SK-N-SH treated with all-trans-retinoic acid at 6 μM for 48 hours (cell line): ENCODE results near the gene ISOC2.

ENCODE experiments used
- ATAC-seq: fragments of 200-7000 bp; cut with Tn5 transposase; 3 replicates; pipeline ENCODE4 v1.9.1; 2020; ENCODE audit warnings: mild to moderate bottlenecking, moderate library complexity
- ARNTL ChIP-seq: fragments of 450-650 bp; formaldehyde crosslinking; IDR thresholded peaks from 2 replicates; pipeline ENCODE4 v1.5.0; 2020; ENCODE audit warnings: low read depth, mild to moderate bottlenecking, moderate library complexity, borderline replicate concordance
- BACH2 ChIP-seq: fragments of 250-450 bp; sonication (Bioruptor Pico); IDR thresholded peaks from 2 replicates; pipeline ENCODE4 v1.9.0; 2021; ENCODE audit warnings: mild to moderate bottlenecking, borderline replicate concordance
- CREB5 ChIP-seq: fragments of 250-450 bp; sonication (Bioruptor Pico); IDR thresholded peaks from 2 replicates; pipeline ENCODE4 v1.5.1; 2020; ENCODE audit warnings: low read depth, mild to moderate bottlenecking, moderate library complexity
- CSDC2 ChIP-seq: fragments of 250-450 bp; sonication (Bioruptor Pico); IDR thresholded peaks from 2 replicates; pipeline ENCODE4 v1.5.0; 2020; ENCODE audit warnings: mild to moderate bottlenecking, moderate library complexity
- CSRNP3 ChIP-seq: fragments of 250-450 bp; sonication (Bioruptor Pico); IDR thresholded peaks from 2 replicates; pipeline ENCODE4 v1.5.1; 2021; ENCODE audit warnings: mild to moderate bottlenecking, moderate library complexity
- ESRRG ChIP-seq: fragments of 250-450 bp; sonication (Bioruptor Pico); IDR thresholded peaks from 2 replicates; pipeline ENCODE4 v1.6.1; 2021; ENCODE audit warnings: mild to moderate bottlenecking
- ISL1 ChIP-seq: fragments of 250-450 bp; sonication (Bioruptor Pico); IDR thresholded peaks from 2 replicates; pipeline ENCODE4 v2.1.2; 2022; ENCODE audit warnings: mild to moderate bottlenecking, moderate library complexity
- PATZ1 ChIP-seq: fragments of 250-450 bp; sonication (Bioruptor Pico); IDR thresholded peaks from 2 replicates; pipeline ENCODE4 v1.8.0; 2020; ENCODE audit warnings: mild to moderate bottlenecking, moderate library complexity, borderline replicate concordance
- POU6F1 ChIP-seq: fragments of 250-450 bp; sonication (Bioruptor Pico); IDR thresholded peaks from 2 replicates; pipeline ENCODE4 v1.8.0; 2021; ENCODE audit warnings: low read depth, mild to moderate bottlenecking, moderate library complexity, borderline replicate concordance
- PPARA ChIP-seq: fragments of 250-450 bp; sonication (Bioruptor Pico); IDR thresholded peaks from 2 replicates; pipeline ENCODE4 v1.5.0; 2020; ENCODE audit warnings: mild to moderate bottlenecking, borderline replicate concordance
- SNAI2 ChIP-seq: fragments of 250-450 bp; sonication (Bioruptor Pico); IDR thresholded peaks from 2 replicates; pipeline ENCODE4 v1.5.0; 2020; ENCODE audit warnings: mild to moderate bottlenecking, moderate library complexity
- TCF4 ChIP-seq: fragments of 250-450 bp; sonication (Bioruptor Pico); IDR thresholded peaks from 2 replicates; pipeline ENCODE4 v1.8.0; 2021; ENCODE audit warnings: mild to moderate bottlenecking, moderate library complexity, borderline replicate concordance
- TOX ChIP-seq: fragments of 250-450 bp; sonication (Bioruptor Pico); IDR thresholded peaks from 2 replicates; pipeline ENCODE4 v1.8.0; 2021; ENCODE audit warnings: mild to moderate bottlenecking, moderate library complexity, borderline replicate concordance
- TSHZ2 ChIP-seq: fragments of 250-450 bp; sonication (Bioruptor Pico); IDR thresholded peaks from 2 replicates; pipeline ENCODE4 v1.5.0; 2020; ENCODE audit warnings: mild to moderate bottlenecking, moderate library complexity
- ZC3H10 ChIP-seq: fragments of 250-450 bp; sonication (Bioruptor Pico); IDR thresholded peaks from 2 replicates; pipeline ENCODE4 v1.5.1; 2021; ENCODE audit warnings: mild to moderate bottlenecking, moderate library complexity
- ZFP3 ChIP-seq: fragments of 250-450 bp; sonication (Bioruptor Pico); IDR thresholded peaks from 2 replicates; pipeline ENCODE4 v1.5.0; 2020; ENCODE audit warnings: mild to moderate bottlenecking, moderate library complexity
- ZFP30 ChIP-seq: fragments of 450-650 bp; formaldehyde crosslinking; IDR thresholded peaks from 2 replicates; pipeline ENCODE4 v1.5.0; 2022; ENCODE audit warnings: mild to moderate bottlenecking, moderate library complexity
- ZNF565 ChIP-seq: fragments of 450-650 bp; formaldehyde crosslinking; conservative IDR thresholded peaks from 2 replicates; pipeline ENCODE4 v1.5.0; 2020; ENCODE audit warnings: low read depth, mild to moderate bottlenecking, moderate library complexity
- ZNF70 ChIP-seq: fragments of 450-650 bp; formaldehyde crosslinking; IDR thresholded peaks from 2 replicates; pipeline ENCODE4 v1.5.0; 2020; ENCODE audit warnings: mild to moderate bottlenecking, moderate library complexity
- ZNF8 ChIP-seq: fragments of 450-650 bp; formaldehyde crosslinking; IDR thresholded peaks from 2 replicates; pipeline ENCODE4 v1.5.0; 2020; ENCODE audit warnings: mild to moderate bottlenecking, moderate library complexity

Gene ISOC2

GRCh38 chr19:55494172-55494761 is 32.8 kb upstream of the ISOC2 start:
- TF ChIP-seq SNAI2 (no peak), ARNTL (no peak), PPARA (CRISPR knock-in tag) (no peak), ZNF70 (CRISPR knock-in tag) (no peak), POU6F1 (CRISPR knock-in tag) (no peak), ZC3H10 (CRISPR knock-in tag) (no peak), CSDC2 (CRISPR knock-in tag) (no peak), ZFP30 (no peak), TSHZ2 (CRISPR knock-in tag) (no peak), PATZ1 (CRISPR knock-in tag) (no peak), ZNF565 (no peak), TCF4 (CRISPR knock-in tag) (no peak), CREB5 (CRISPR knock-in tag) (no peak), ZNF8 (CRISPR knock-in tag) (no peak), CSRNP3 (no peak), ISL1 (CRISPR knock-in tag) (no peak)
- TF ChIP-seq, all 23 proteins: peak for 0
- ATAC-seq: no peak

GRCh38 chr19:55493645-55494171 is 32.3 kb upstream of the ISOC2 start:
- no peak for ATAC-seq
- no peak for TF ChIP-seq ESRRG
- no peak for TF ChIP-seq ZC3H10 (CRISPR knock-in tag)
- no peak for TF ChIP-seq TOX
- no peak for TF ChIP-seq PATZ1 (CRISPR knock-in tag)
- TF ChIP-seq, all 23 proteins: peak for 0

GRCh38 chr19:55493052-55493644 is 31.7 kb upstream of the ISOC2 start:
- TF ChIP-seq ISL1 (CRISPR knock-in tag) (no peak), SNAI2 (no peak), ZFP3 (CRISPR knock-in tag) (no peak), BACH2 (CRISPR knock-in tag) (no peak), TOX (no peak), ESRRG (no peak), CSDC2 (CRISPR knock-in tag) (no peak)
- ATAC-seq: no peak
